ENCODE measurements around the gene DPH5.

DNA sequence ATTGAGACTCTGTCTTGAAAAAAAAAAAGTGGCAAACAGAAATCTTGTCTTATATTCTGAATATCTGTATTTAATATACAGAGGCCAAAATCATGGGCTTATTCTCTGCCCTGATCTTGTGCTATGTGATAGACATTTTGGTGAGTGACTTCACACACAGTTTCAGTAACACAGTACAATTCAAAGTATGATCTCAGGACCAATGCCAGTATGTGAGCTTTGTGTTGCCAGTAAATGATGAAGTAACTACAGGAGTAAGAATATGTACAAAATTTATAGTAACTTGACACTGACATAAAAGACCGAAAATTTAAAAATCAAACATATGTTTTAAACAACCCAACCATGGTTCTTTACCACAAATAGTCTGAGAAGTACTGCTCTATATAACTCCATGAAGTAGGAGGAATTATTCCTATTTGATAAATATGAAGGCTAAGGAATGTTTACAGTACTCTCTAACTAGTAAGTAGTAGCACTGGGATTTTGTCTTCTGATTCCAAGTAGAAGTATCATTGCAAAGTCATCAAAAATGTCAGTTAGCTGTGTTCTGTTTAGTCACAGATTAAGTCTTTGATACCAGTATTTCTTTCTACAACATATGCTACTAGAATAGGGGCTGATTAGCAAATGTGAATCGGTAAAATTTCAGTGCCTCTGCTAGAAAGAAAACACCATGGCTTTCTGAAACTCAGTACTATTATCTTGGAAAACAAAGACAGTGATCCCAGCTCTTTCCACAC is 25.3 kb downstream of the DPH5 start:
- TF ChIP-seq, protein P1, sequence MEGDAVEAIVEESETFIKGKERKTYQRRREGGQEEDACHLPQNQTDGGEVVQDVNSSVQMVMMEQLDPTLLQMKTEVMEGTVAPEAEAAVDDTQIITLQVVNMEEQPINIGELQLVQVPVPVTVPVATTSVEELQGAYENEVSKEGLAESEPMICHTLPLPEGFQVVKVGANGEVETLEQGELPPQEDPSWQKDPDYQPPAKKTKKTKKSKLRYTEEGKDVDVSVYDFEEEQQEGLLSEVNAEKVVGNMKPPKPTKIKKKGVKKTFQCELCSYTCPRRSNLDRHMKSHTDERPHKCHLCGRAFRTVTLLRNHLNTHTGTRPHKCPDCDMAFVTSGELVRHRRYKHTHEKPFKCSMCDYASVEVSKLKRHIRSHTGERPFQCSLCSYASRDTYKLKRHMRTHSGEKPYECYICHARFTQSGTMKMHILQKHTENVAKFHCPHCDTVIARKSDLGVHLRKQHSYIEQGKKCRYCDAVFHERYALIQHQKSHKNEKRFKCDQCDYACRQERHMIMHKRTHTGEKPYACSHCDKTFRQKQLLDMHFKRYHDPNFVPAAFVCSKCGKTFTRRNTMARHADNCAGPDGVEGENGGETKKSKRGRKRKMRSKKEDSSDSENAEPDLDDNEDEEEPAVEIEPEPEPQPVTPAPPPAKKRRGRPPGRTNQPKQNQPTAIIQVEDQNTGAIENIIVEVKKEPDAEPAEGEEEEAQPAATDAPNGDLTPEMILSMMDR (IDR thresholded peaks at IDR 0.05), result no peak
- no peak for TF ChIP-seq ZFX (IDR thresholded peaks at IDR 0.05; ENCODE audit: borderline replicate concordance)
